T-helper 1 cell treated with Interleukin-12 subunit alpha and Interleukin-12 subunit beta and Interleukin-4 antibody, amounts not matched to agents 30 μg/mL and 1 μg/mL, for 36 hours (primary cell): ENCODE measurements around the gene AADAC.
"Not testable (repeated sequence)": the region's sequence is repeated elsewhere in the genome, so short reads cannot be mapped to it uniquely, and the experiment has no call there.

Source experiments
- H3K27ac Mint-ChIP-seq: one replicate; pipeline ENCODE4 v1.8.0; 2021; ENCODE audit warnings: mild to moderate bottlenecking, mixed read lengths
- H3K27me3 Mint-ChIP-seq: one replicate; pipeline ENCODE4 v1.8.0; 2021; ENCODE audit warnings: low read depth, mixed read lengths
- H3K36me3 Mint-ChIP-seq: one replicate; pipeline ENCODE4 v1.8.0; 2021; ENCODE audit warnings: low read depth, mixed read lengths
- H3K4me1 Mint-ChIP-seq: one replicate; pipeline ENCODE4 v1.8.0; 2021; ENCODE audit warnings: low read depth, mixed read lengths
- H3K4me3 Mint-ChIP-seq: one replicate; pipeline ENCODE4 v1.8.0; 2021; ENCODE audit warnings: mild to moderate bottlenecking, moderate library complexity, mixed read lengths
- H3K9me3 Mint-ChIP-seq: one replicate; pipeline ENCODE4 v1.8.0; 2021; ENCODE audit warnings: mixed read lengths

The AADAC gene

DNA sequence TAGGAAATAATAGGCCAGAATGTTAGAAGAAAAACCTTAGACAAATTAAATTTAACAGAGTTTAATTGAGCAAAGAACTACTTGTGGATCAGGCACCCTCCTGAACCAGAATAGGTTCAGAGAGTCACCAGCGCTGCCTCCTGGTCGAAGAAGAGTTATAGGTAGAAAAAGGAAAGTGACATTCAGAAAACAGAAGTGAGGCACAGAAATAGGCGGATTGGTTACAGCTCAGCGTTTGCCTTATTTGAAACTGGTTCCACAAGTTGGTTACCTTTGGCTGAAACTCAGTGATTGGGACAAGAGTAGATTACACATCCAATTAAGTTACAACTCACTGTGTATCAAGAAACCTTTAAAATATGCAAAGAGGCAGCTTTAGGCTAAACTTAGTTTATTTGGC is 4.4 kb downstream of the AADAC start:
- H3K4me1 Mint-ChIP-seq: no peaks in the 10 kb centered on the region
- no peaks in the 10 kb centered on the region for H3K36me3 Mint-ChIP-seq
- no peak overlapping the region for H3K4me3 Mint-ChIP-seq
- H3K27ac Mint-ChIP-seq: no peak overlapping the region
- H3K27me3 Mint-ChIP-seq: peaks cover 12% of the 10 kb centered on the region
- no peaks in the 10 kb centered on the region for H3K9me3 Mint-ChIP-seq

DNA sequence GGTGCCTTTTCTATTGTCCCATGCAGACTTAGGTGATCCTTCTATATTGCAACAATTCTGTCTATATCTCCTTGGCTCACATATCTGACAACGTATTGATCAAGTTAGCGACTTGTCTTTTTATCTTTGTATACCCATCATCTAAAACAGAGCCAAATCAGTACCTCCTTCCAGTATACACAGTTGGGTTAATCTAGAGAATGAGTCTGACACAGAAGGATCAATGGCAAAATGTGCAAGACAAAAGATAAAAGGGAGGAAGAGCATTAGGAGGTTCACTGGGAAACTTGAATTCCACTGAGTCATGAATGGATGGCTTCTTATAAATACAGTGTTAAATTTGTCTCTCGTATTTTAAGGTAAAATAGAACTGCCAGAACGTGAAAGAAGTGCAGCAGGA is 6.0 kb downstream of the AADAC start:
- no peaks in the 10 kb centered on the region for H3K4me1 Mint-ChIP-seq
- no peaks in the 10 kb centered on the region for H3K9me3 Mint-ChIP-seq
- H3K27me3 Mint-ChIP-seq: peaks cover 16% of the 10 kb centered on the region
- H3K36me3 Mint-ChIP-seq: no peaks in the 10 kb centered on the region
- H3K4me3 Mint-ChIP-seq: no peak overlapping the region
- no peak overlapping the region for H3K27ac Mint-ChIP-seq

DNA sequence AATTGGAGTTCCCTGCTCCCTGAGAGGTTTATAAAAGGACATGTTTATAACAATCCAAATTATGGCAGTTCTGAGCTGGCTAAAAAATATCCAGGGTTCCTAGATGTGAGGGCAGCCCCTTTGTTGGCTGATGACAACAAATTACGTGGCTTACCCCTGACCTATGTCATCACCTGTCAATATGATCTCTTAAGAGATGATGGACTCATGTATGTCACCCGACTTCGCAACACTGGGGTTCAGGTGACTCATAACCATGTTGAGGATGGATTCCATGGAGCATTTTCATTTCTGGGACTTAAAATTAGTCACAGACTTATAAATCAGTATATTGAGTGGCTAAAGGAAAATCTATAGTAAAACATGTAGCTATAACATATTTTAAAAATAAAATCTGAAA is 13.9 kb downstream of the AADAC start:
- H3K27me3 Mint-ChIP-seq: peaks cover 30% of the 10 kb centered on the region
- H3K4me1 Mint-ChIP-seq: no peaks in the 10 kb centered on the region
- no peak overlapping the region for H3K4me3 Mint-ChIP-seq
- H3K9me3 Mint-ChIP-seq: no peaks in the 10 kb centered on the region
- H3K27ac Mint-ChIP-seq: no peak overlapping the region
- no peaks in the 10 kb centered on the region for H3K36me3 Mint-ChIP-seq

DNA sequence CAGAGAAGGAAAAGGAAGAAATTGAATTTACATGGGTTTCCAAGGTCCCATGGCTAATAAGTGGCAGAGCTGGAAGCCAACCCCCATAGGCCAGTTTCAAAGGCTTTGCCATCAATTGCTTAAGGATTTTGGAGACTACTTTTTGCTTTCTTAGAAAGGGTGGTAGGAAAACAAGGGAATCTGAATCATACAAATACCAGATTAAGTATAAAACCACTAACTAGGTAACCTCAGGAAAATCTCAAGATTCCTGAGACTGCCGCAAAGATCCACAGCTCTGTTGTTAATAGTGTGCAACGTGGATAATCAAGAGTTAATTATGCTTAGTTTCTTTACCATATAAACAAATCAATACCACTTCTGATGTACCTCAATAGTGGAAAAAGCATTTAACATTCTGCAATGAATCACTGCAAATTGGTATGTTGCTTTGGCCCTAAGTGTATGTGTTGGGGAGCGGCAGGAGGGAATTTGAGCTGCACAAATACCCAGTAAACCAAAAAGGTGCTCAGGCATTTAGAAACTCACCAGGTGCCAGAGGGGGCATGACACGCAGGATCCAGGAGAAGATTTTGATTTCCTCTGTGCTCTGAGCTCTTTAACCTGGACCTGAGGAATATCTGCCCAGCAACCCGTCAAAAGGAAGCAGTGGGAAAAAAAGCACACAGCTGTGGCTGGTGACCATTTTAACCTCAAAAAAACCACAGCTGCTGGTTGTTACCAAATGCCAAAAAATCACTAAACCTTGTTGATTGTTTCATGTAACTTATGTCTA is 22.0 kb downstream of the AADAC start:
- no peaks in the 10 kb centered on the region for H3K4me1 Mint-ChIP-seq
- no peaks in the 10 kb centered on the region for H3K36me3 Mint-ChIP-seq
- no peak overlapping the region for H3K27ac Mint-ChIP-seq
- H3K9me3 Mint-ChIP-seq: no peaks in the 10 kb centered on the region
- peaks cover 35% of the 10 kb centered on the region for H3K27me3 Mint-ChIP-seq
- no peak overlapping the region for H3K4me3 Mint-ChIP-seq

DNA sequence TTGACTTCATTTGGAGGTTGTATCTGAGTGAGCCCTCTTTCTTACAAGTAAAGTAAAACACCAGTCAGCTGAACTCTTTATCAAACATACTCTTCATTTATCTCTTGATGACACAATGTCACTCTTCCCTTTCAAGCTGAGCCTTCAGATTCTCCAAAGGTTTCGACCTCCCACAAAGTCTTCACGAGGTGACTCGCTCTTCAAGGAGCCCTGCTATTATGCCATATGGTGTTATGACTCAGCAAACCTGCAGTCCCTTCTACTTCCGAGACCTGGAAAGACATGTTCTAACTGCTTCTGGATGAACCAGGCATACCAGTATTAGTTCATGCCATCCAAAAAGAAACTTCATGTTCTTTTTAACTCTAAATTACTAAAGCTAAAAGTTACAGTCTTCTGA is 23.1 kb downstream of the AADAC start:
- Mint-ChIP-seq H3K9me3 (no peaks in the 10 kb centered on the region), H3K4me3 (no peak overlapping the region), H3K27ac (no peak overlapping the region), H3K36me3 (no peaks in the 10 kb centered on the region), H3K27me3 (peaks cover 32% of the 10 kb centered on the region), H3K4me1 (no peaks in the 10 kb centered on the region)

DNA sequence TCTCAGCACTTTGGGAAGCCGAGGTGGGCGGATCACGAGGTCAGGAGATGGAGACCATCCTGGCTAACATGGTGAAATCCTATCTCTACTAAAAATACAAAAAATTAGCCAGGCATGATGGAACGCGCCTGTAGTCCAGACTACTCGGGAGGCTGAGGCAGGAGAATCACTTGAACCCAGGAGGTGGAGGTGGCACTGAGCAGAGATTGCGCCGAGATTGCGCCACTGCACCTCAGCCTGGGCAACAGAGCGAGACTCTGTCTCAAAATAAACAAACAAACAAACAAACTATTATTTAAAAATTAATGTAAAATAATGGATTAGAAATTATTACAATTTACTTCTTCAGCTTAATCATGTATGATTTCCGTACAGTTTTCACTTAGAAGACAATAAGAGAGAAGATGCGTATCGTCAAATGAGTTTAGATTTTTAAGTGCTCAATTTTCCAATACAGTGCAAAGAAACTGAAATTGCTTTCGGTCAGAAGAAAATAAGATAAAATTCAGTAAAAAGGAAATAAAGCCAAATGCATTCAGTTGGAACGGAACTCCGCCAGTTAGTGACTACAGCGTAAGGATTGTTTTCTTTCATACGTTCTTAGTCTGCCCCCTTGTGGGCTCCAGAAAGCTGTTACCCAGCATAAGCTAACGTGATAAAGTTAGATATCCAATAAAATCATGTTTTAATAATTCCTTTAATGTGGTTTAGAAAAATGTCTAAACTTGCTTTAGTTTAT is 24.8 kb downstream of the AADAC start:
- Mint-ChIP-seq H3K27ac (no peak overlapping the region), H3K9me3 (no peaks in the 10 kb centered on the region), H3K27me3 (peaks cover 25% of the 10 kb centered on the region), H3K36me3 (no peaks in the 10 kb centered on the region), H3K4me1 (no peaks in the 10 kb centered on the region), H3K4me3 (no peak overlapping the region)

DNA sequence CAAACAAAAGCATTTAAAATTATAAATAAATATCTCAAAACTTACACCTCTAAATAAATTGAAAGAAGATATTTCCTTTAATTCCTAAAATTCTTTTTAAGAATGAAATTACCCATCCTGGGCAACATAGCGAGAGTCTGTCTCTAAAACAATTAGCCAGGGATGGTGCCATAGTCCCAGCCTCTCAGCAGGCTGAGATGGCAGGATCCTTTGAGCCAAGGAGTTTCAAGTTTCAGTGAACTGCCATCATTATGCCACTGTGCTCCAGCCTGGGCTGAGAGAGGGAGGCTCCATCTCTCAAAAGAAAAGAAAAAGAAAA is 25.4 kb downstream of the AADAC start:
- H3K36me3 Mint-ChIP-seq: no peaks in the 10 kb centered on the region
- H3K9me3 Mint-ChIP-seq: no peaks in the 10 kb centered on the region
- H3K27ac Mint-ChIP-seq: no peak overlapping the region
- no peaks in the 10 kb centered on the region for H3K4me1 Mint-ChIP-seq
- peaks cover 25% of the 10 kb centered on the region for H3K27me3 Mint-ChIP-seq
- H3K4me3 Mint-ChIP-seq: no peak overlapping the region

DNA sequence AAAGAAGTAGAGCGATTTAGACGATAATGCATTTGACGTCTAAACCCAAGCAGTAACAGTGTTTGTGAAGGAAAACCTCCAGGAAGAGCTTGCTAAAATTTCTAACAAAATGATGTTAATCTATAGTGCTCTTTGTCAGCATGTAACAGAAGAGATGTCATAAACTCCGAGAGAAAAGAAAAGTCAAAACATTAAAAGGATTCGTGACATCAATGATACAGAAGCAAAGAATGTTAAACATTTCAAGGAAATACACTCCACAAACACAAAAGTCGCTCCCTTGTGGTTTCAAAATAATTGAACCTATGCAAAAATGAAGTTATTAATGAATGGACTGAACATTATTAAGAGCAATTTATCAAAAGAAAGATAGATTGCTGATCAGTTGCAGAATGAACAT is 27.9 kb downstream of the AADAC start:
- H3K9me3 Mint-ChIP-seq: no peaks in the 10 kb centered on the region
- H3K27ac Mint-ChIP-seq: no peak overlapping the region
- no peak overlapping the region for H3K4me3 Mint-ChIP-seq
- H3K36me3 Mint-ChIP-seq: no peaks in the 10 kb centered on the region
- H3K27me3 Mint-ChIP-seq: peaks cover 19% of the 10 kb centered on the region
- H3K4me1 Mint-ChIP-seq: no peaks in the 10 kb centered on the region

DNA sequence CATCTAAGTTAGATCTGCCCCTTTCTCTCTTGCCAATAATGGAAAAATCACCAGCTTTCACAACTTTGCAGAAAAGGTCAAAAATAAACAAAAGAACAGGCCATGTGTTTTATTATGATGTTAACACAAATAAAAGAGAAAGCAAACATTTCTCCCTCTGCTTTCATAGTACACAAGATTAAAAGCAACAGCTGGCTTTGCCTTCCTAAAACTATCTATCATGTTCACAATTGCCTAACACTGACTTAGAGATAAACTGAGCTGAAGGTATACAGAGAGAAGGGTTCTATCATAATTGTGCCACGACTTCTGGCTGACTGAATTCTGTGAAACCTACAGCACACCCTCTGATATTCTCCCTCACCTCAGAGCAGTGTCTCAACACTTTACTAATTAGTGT is 29.4 kb downstream of the AADAC start:
- Mint-ChIP-seq H3K36me3 (no peaks in the 10 kb centered on the region), H3K4me1 (no peaks in the 10 kb centered on the region), H3K4me3 (no peak overlapping the region), H3K9me3 (no peaks in the 10 kb centered on the region), H3K27me3 (peaks cover 22% of the 10 kb centered on the region), H3K27ac (no peak overlapping the region)

DNA sequence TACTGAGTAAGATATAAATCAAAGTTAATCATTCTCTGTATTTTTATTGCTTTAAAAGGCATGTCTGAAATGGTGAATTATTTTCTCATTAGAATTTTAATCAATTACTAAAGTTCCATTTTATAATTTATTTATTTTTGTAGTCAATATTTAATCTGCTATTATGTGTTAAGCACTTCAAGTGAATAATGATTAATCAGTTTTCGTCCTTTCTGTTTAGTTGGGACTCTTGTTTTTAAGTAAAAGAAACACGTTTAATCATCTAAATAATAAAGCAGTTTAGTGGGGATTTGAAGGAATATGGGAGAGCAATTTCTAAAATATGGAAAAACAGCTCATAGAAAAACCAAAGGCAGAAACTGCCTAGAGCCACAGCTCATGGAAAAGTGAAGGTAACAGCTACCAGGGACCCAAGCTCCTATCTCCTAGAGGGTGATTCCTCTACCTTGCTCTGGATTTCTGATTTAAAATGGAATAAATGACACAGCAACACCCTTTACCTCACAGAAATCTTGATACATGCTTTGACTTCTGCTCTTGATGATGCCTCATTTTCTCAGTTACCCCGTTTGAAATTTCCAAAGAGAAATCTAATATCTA is 31.5 kb downstream of the AADAC start:
- H3K4me1 Mint-ChIP-seq: no peaks in the 10 kb centered on the region
- H3K4me3 Mint-ChIP-seq: no peak overlapping the region
- no peaks in the 10 kb centered on the region for H3K9me3 Mint-ChIP-seq
- H3K27ac Mint-ChIP-seq: no peak overlapping the region
- peaks cover 22% of the 10 kb centered on the region for H3K27me3 Mint-ChIP-seq
- no peaks in the 10 kb centered on the region for H3K36me3 Mint-ChIP-seq

DNA sequence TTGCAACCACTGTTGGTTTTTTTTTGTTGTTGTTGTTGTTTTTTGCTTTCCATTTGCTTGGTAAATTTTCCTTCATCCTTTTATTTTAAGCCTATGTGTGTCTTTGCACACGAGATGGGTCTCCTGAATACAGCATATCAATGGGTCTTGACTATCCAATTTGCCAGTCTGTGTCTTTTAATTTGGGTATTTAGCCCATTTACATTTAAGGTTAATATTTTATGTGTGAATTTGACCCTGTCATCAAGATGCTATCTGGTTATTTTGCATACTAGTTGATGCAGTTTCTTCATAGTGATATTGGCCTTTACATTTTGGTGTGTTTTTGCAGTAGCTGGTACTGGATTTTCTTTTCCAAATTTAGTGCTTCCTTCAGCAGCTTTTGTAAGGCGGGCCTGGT is 36.1 kb downstream of the AADAC start:
- H3K9me3 Mint-ChIP-seq, H3K4me1 Mint-ChIP-seq, H3K27me3 Mint-ChIP-seq, H3K36me3 Mint-ChIP-seq, H3K27ac Mint-ChIP-seq, H3K4me3 Mint-ChIP-seq: not testable (repeated sequence)

DNA sequence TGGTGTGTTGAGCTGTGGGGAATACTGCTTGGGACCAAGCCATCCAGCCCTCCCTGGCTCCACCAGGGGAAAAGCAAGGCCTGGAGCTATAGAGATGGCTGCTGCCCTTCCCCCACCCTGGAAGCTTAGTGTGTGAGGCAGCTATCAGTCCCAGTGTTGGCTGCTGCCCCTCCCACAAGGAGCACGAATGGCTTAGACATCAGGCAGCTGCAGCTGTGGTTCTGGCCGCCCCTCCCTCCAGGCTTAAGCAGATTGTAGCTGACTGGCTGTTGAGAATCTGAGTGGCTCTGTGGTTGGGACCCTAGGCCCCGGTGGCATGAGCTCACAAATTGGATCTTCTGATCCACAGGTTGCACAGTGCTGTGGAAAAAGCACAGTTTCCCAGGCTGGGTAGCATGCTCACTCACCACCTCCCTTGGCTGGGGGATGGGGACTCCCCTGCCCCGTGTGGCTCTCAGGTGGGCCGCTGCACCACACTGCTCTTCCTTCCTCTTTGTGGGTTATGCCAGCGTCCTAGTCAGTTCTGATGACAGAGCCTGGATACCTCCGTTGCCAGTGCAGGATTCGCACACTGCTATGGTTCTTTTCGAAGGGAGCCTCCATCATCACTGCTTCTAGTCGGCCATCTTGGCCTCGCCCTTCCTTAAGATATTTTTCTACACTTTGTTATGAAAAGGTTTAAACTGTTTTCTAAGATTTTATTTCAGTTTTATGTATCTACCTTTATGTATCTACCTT is 38.3 kb downstream of the AADAC start:
- no peak overlapping the region for H3K27ac Mint-ChIP-seq
- H3K36me3 Mint-ChIP-seq: no peaks in the 10 kb centered on the region
- no peak overlapping the region for H3K4me3 Mint-ChIP-seq
- H3K27me3 Mint-ChIP-seq: peaks cover 5% of the 10 kb centered on the region
- peaks cover 2% of the 10 kb centered on the region for H3K4me1 Mint-ChIP-seq
- peaks cover 3% of the 10 kb centered on the region for H3K9me3 Mint-ChIP-seq

DNA sequence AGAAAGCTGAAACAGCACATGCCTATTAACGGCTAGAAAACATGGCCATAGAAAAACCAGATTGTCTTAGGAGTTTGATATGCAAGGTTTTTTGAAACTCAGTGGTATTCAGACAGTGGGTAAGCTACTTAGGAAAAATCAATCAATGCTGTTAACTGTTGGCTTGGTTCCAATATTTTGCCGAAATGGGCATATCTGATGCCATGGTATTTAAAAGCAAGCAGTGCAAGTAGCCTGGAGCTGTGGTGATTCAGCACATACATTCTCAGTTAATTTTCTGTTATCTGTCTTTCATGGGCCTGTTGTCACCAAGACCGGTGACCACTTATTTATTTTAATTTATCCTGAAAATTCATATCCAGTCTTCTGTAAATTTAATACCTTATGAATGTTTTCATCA is 42.2 kb downstream of the AADAC start:
- H3K4me3 Mint-ChIP-seq: no peak overlapping the region
- H3K9me3 Mint-ChIP-seq: peaks cover 3% of the 10 kb centered on the region
- no peaks in the 10 kb centered on the region for H3K36me3 Mint-ChIP-seq
- H3K27ac Mint-ChIP-seq: no peak overlapping the region
- peaks cover 7% of the 10 kb centered on the region for H3K27me3 Mint-ChIP-seq
- peaks cover 2% of the 10 kb centered on the region for H3K4me1 Mint-ChIP-seq

DNA sequence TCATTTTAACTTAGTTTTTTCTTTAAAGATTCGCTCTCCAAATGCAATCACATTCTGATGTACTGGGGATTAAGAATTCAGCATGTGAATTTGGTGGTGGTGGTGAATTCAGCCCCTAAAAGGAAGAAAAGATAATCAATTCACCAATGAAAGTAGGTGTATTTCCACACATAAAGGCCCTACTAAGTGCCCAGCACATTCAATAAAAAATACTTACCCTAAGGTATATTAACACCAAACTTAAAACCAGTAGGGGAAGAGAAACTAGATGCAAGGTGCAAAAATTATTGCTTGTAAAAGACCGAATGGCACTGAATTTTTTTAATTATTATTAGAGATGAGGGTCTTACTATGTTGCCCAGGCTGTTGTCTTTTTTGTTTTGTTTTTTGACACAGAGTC is 42.7 kb downstream of the AADAC start:
- Mint-ChIP-seq H3K4me1 (peaks cover 2% of the 10 kb centered on the region), H3K4me3 (no peak overlapping the region), H3K9me3 (no peaks in the 10 kb centered on the region), H3K27me3 (peaks cover 4% of the 10 kb centered on the region), H3K27ac (no peak overlapping the region), H3K36me3 (no peaks in the 10 kb centered on the region)

DNA sequence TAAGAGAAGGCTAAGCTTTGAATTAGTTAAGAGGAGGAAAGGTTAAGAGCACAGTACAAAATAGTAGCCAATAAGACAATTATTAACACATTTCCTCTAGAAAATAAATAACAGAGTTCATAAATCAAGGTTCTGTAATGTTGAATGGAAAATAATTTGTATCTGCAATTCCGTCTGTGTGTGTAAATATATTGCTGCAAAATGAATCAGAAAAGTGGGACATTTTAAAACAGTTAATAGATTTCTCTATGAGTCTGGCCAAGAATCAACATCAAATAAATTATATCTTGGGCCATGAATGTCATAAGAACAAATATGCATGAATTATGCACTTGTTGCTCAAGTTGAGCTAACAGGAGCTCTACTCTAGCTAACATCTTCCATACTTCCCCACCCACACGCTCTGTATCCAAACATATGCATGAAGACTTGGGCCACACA is 45.3 kb downstream of the AADAC start:
- Mint-ChIP-seq H3K4me3 (no peak overlapping the region), H3K9me3 (no peaks in the 10 kb centered on the region), H3K27ac (no peak overlapping the region), H3K36me3 (no peaks in the 10 kb centered on the region), H3K27me3 (peaks cover 4% of the 10 kb centered on the region), H3K4me1 (no peaks in the 10 kb centered on the region)
